Endothelial cell (in vitro differentiated cells): Measurements from ENCODE around the gene RAC2. TPM values are rescaled to one million over a fixed set of nuclear protein-coding genes. Genes with fewer than 3 reads are reported as not detected.

Experiments used
- DNase-seq: peaks from one replicate; pipeline ENCODE4 v3.0.0; 2021; ENCODE audit warnings: low spot score
- H3K27ac Mint-ChIP-seq: one replicate; pipeline ENCODE4 v1.8.0; 2021; ENCODE audit warnings: mixed read lengths, inconsistent platforms; ENCODE audit not compliant: unreplicated experiment
- H3K27me3 Mint-ChIP-seq: one replicate; pipeline ENCODE4 v1.8.0; 2021; ENCODE audit warnings: mild to moderate bottlenecking, moderate library complexity, mixed read lengths, inconsistent platforms; ENCODE audit not compliant: unreplicated experiment
- H3K36me3 Mint-ChIP-seq: one replicate; pipeline ENCODE4 v1.8.0; 2021; ENCODE audit warnings: mild to moderate bottlenecking, low read depth, mixed read lengths, inconsistent platforms; ENCODE audit not compliant: unreplicated experiment
- H3K4me1 Mint-ChIP-seq: one replicate; pipeline ENCODE4 v1.8.0; 2021; ENCODE audit warnings: mild to moderate bottlenecking, mixed read lengths, inconsistent platforms; ENCODE audit not compliant: unreplicated experiment
- H3K4me3 Mint-ChIP-seq: one replicate; pipeline ENCODE4 v1.8.0; 2021; ENCODE audit warnings: mild to moderate bottlenecking, mixed read lengths, inconsistent platforms; ENCODE audit not compliant: unreplicated experiment
- H3K9me3 Mint-ChIP-seq: one replicate; pipeline ENCODE4 v1.8.0; 2021; ENCODE audit warnings: mixed read lengths, inconsistent platforms; ENCODE audit not compliant: unreplicated experiment
- CTCF ChIP-seq: fragments of 200-600 bp; sonication (generic); IDR thresholded peaks from one replicate; pipeline ENCODE4 v1.5.0; 2021; ENCODE audit warnings: antibody characterized with exemption; ENCODE audit not compliant: unreplicated experiment
- total RNA-seq: library from RNA; stranded (reverse); fragmentation: NEBNext Ultra II Directional; extraction: Animal tissue kit (Norgen Biotek cat#: 25700); gene quantifications from one replicate; pipeline ENCODE4 v1.2.1, GENCODE V29; 2021; ENCODE audit not compliant: unreplicated experiment

Gene RAC2
- total RNA-seq, 1 donor from 2014 or later: 16.6 TPM

- peaks cover 3% of the 10 kb centered on the region for H3K27me3 Mint-ChIP-seq
- no peak overlapping the region for H3K27ac Mint-ChIP-seq
- H3K4me1 Mint-ChIP-seq: peaks cover 22% of the 10 kb centered on the region
- H3K36me3 Mint-ChIP-seq: no peaks in the 10 kb centered on the region
- no peak for DNase-seq
- H3K4me3 Mint-ChIP-seq: no peak overlapping the region
- H3K9me3 Mint-ChIP-seq: no peaks in the 10 kb centered on the region
- TF ChIP-seq CTCF: no peak
Observed at GRCh38 chr22:37241351-37242142, 2.5 kb downstream of the RAC2 start.

- peaks cover 27% of the 10 kb centered on the region for H3K4me1 Mint-ChIP-seq
- no peak overlapping the region for H3K4me3 Mint-ChIP-seq
- no peak overlapping the region for H3K27ac Mint-ChIP-seq
- H3K9me3 Mint-ChIP-seq: no peaks in the 10 kb centered on the region
- no peak for DNase-seq
- no peak for TF ChIP-seq CTCF
- H3K27me3 Mint-ChIP-seq: peaks cover 7% of the 10 kb centered on the region
- no peaks in the 10 kb centered on the region for H3K36me3 Mint-ChIP-seq
Observed at GRCh38 chr22:37240941-37241320, 3.1 kb downstream of the RAC2 start.

- Mint-ChIP-seq H3K36me3 (no peaks in the 10 kb centered on the region), H3K4me3 (no peak overlapping the region), H3K4me1 (peaks cover 28% of the 10 kb centered on the region), H3K27ac (no peak overlapping the region), H3K27me3 (peaks cover 8% of the 10 kb centered on the region), H3K9me3 (no peaks in the 10 kb centered on the region)
- no peak for DNase-seq
- TF ChIP-seq CTCF: no peak
Observed at GRCh38 chr22:37240240-37240940, 3.7 kb downstream of the RAC2 start.

GRCh38 chr22:37239336-37240239 lies 4.5 kb downstream of the RAC2 start:
- no peak for DNase-seq
- peaks cover 29% of the 10 kb centered on the region for H3K4me1 Mint-ChIP-seq

More at GRCh38 chr22:37239336-37240239, 4.5 kb downstream of the RAC2 start:
- Mint-ChIP-seq H3K4me3 (no peak overlapping the region), H3K9me3 (no peaks in the 10 kb centered on the region), H3K36me3 (no peaks in the 10 kb centered on the region), H3K27ac (no peak overlapping the region), H3K27me3 (peaks cover 11% of the 10 kb centered on the region)
- no peak for TF ChIP-seq CTCF
